Vagina (tissue), 2 donors: ENCODE data around the gene KCNE2. TPM values are rescaled to one million over a fixed set of nuclear protein-coding genes. Genes with fewer than 3 reads are reported as not detected.
"Not testable (repeated sequence)": the region's sequence is repeated elsewhere in the genome, so short reads cannot be mapped to it uniquely, and the experiment has no call there.

Experiments used
- DNase-seq, 2 donors: peaks; one replicate each; pipeline ENCODE4 v3.0.0-alpha.2; 2017; ENCODE audit errors: extremely low spot score in 2 of 2
- H3K27ac ChIP-seq: fragments of 200-600 bp; sonication (generic); one replicate; pipeline ENCODE4 v1.5.1; 2019
- H3K27me3 ChIP-seq: fragments of 200-600 bp; sonication (generic); one replicate; pipeline ENCODE4 v1.5.1; 2019
- H3K36me3 ChIP-seq, 2 donors: fragments of 200-600 bp; sonication (generic); one replicate each; pipeline ENCODE4 v1.5.1; 2017 to 2019
- H3K4me1 ChIP-seq: fragments of 200-600 bp; sonication (generic); one replicate; pipeline ENCODE4 v1.5.1; 2019
- H3K4me3 ChIP-seq, 2 donors: fragments of 200-600 bp; sonication (generic); 1 replicate in 1 of 2; 2 replicates in 1 of 2; pipeline ENCODE4 v1.5.1; 2016 to 2019
- H3K9me3 ChIP-seq: fragments of 200-600 bp; sonication (generic); one replicate; pipeline ENCODE4 v1.5.1; 2019
- intact Hi-C: fragments of 100-400 bp; cut with DNase I; formaldehyde crosslinking; loops from one replicate; pipeline ENCODE4 v1.15.1; 2023
- total RNA-seq: library from RNA; depleted of rRNA; stranded (reverse); fragments of >200 nt; gene quantifications from one replicate; pipeline ENCODE4 v1.2.3, GENCODE V29; 2016

The KCNE2 gene
- total RNA-seq, 1 donor from 2014 or later, result not detected

DNA sequence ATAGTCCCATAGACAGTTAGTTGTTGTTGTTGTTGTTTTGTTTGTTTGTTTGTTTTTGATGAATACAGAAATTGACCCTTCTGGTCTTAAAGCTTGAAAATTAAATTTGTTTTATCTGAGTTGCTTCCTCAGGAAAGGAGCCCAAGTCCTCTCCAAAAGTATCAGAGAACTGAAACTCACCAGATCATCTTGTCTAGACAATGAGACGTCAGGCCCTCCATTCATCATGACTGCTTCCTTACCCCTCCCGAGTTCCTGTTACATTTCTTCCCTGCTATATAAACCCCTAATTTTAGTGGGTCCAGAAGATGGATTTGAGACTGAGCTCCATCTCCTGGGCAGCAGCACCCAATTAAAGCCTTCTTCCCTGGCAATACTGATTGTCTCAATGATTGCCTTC lies 42.9 kb downstream of the KCNE2 start:
- H3K4me3 ChIP-seq, H3K9me3 ChIP-seq, H3K27me3 ChIP-seq, H3K4me1 ChIP-seq, DNase-seq, H3K36me3 ChIP-seq, H3K27ac ChIP-seq, intact Hi-C loops: not testable (repeated sequence)

DNA sequence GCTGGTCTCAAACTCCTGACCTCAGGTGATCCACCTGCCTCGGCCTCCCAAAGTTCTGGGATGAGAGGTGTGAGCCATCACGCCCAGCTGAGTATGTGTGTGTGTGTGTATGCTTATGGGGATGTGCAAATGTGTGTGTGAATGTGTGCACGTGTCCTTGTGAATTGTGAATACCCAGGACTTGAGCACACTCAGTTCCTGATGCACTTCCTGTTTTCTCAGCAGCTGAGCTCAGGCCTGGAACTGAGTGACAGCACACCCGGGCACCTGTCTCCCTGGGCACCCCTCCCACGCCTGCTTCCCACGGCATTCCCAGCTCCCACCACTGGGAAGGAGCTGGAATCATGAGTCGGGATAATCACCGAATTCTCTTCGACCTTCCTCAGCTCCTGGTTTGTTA lies 43.5 kb downstream of the KCNE2 start:
- H3K36me3 ChIP-seq, H3K27me3 ChIP-seq, DNase-seq, H3K4me3 ChIP-seq, H3K27ac ChIP-seq, intact Hi-C loops, H3K9me3 ChIP-seq, H3K4me1 ChIP-seq: not testable (repeated sequence)

DNA sequence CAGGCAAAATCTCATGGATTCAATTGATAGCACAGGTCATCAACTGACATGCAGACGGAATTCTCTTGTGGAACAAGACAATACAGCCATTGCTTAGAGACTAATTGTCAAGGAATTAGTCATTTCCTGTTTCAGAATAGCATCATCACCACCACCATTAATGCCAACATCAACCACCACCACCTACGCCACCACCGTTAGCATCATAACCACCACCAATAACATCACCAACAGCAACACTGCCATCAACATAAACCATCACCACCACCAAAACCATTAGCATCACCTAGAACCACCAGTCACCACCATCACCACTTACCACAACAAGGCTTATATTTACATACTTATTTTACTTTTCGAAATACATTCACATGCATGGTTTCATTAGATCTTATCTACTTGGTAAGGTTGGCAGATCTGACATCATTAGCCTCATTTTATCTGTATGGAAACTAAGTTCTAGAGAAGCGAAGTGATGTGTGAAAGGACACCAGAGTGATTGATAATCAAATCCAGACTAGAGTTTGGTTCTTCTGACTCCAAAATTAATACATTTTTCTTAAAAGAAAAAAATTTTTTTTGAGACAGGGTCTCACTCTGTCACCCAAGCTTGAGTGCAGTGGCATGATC lies 53.8 kb downstream of the KCNE2 start:
- H3K4me1 ChIP-seq, H3K9me3 ChIP-seq, H3K27me3 ChIP-seq, DNase-seq, H3K27ac ChIP-seq, H3K36me3 ChIP-seq, intact Hi-C loops, H3K4me3 ChIP-seq: not testable (repeated sequence)

Other genes starting within 250 kb of the KCNE2 start
- 8.1 TPM for gene SMIM11, start 11.5 kb downstream of the KCNE2 start, total RNA-seq
- not detected for gene SMIM34, start 59.9 kb downstream of the KCNE2 start, total RNA-seq
- 2.2 TPM for gene KCNE1, start 148.2 kb downstream of the KCNE2 start, total RNA-seq